KOPT-K1 (cell line): ENCODE data around the gene CIAO2B.

Experiments used
- H3K27ac ChIP-seq: fragments of 200-600 bp; sonication (generic); 2 replicates; pipeline ENCODE4 v1.5.1; 2016; ENCODE audit warnings: antibody characterized with exemption, mild to moderate bottlenecking, low read depth, low read length; ENCODE audit not compliant: poor library complexity, severe bottlenecking
- H3K36me3 ChIP-seq: fragments of 200-600 bp; sonication (generic); 2 replicates; pipeline ENCODE4 v1.5.1; 2017; ENCODE audit warnings: antibody characterized with exemption, mild to moderate bottlenecking, low read length, moderate library complexity; ENCODE audit not compliant: insufficient read depth
- H3K9me3 ChIP-seq: fragments of 200-600 bp; sonication (generic); 2 replicates; pipeline ENCODE4 v1.5.1; 2017; ENCODE audit warnings: antibody characterized with exemption, low read length, mild to moderate bottlenecking; ENCODE audit not compliant: insufficient read depth, poor library complexity, severe bottlenecking

CIAO2B gene

DNA sequence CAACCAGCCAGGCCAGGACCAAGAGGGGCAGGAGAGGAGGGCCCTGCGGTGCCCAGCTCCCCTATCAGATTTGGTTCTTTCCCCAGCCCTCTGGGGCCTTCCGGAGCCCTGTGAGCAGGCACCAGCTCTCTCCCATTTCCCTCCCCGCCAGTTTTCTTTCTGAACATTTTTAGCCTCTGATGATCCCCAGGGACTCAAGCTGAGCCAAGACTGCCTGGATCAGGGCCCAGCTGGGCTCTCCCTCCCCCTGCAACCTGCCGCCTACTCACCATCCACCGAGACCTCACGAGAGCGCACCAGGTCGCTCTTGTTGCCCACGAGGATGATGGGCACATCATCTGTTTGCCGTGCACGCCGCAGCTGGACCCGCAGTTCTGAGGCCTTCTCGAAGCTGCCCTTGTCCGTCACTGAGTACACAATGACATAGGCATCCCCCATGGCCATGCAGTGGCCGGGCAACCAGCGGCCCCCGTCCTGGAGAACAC lies 10.9 kb downstream of the CIAO2B start:
- Histone ChIP-seq H3K27ac (no peak overlapping the region), H3K36me3 (no peaks in the 10 kb centered on the region), H3K9me3 (no peaks in the 10 kb centered on the region)

DNA sequence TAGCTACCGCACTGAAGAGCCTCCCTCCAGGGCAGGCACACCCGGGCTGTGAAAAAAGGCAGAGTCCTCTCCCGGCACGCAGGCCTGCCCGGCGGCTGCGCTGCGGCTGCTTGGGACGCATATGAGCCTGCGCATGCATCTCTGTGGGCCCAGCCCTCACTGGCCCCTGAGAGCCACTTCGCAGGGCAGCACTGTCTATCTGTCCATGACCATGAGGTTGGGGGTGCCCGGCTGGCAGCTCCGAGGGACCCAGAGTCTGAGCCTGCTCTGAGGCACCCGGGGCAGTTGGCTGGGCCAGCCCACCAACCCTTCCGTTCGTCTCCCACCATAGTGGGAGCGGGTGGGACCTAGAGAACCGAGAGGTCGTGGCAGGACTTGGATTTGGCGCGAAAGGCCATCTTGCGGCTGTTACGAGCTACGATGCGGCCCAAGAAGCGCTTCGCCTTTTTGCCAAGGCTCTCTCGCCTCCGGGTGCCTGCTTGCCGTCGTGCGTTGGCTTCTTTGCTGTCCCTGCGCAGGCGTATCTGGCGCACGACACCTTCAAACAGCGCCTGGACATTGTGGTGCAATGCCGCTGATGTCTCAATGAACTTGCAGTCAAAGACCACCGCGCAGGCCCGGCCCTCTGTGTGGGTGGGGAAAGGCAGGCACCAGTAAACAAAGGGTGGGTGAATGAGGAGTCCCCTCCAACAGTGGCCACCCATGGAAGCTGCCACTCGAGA lies 12.3 kb downstream of the CIAO2B start:
- no peaks in the 10 kb centered on the region for H3K9me3 ChIP-seq
- H3K27ac ChIP-seq, result no peak overlapping the region
- H3K36me3 ChIP-seq, result no peaks in the 10 kb centered on the region

DNA sequence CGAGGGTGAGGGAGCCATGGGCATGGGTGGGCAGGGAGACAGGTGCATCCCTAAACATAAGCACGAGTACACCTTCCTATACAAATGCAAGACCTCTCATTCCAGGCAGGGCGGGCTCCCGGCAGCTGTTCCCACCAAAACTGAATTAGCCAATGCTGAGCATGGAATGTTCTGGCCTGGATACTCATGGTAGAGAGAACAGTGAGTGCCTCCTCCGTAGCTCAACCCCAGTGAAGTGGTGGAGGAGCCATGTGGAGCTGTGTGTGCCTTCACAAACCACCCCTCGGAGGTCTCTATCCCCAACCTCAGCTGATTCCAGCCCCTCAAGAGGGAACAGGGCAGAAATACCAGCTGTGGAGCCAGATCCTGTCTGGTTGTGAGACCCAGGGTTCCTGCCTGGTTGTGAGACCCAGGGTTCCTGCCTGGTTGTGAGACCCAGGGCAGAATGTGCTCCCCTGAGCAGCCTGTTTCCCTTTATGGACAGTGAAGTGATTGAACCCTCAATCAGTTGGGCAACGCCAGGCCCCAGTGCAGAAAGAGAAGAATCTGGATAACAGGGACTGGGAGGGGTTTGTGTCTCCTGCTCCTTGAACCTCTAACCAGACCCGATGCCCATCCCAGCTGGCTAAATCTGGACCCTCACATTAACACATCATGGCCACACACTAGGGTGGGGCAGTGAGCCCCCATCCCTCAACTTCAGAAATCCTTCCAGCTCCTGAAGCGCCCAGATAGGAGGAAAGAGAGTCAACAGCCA lies 13.1 kb downstream of the CIAO2B start:
- Histone ChIP-seq H3K36me3 (no peaks in the 10 kb centered on the region), H3K27ac (no peak overlapping the region), H3K9me3 (no peaks in the 10 kb centered on the region)

DNA sequence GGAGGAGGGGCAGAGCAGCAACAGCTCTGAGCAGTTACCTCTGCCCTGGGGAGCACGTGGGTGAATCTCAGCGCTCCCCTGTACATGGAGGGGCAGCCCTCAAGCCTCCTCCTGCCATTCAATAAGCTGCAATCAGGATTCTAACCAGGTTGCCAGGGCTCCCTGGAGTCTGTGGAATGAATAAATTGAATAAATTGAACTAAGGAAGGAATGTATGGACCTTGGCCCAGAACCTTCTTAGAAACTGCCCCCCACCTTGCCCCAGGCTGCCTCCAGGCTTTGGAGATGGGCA lies 14.0 kb downstream of the CIAO2B start:
- no peaks in the 10 kb centered on the region for H3K9me3 ChIP-seq
- H3K36me3 ChIP-seq, result no peaks in the 10 kb centered on the region
- no peak overlapping the region for H3K27ac ChIP-seq

DNA sequence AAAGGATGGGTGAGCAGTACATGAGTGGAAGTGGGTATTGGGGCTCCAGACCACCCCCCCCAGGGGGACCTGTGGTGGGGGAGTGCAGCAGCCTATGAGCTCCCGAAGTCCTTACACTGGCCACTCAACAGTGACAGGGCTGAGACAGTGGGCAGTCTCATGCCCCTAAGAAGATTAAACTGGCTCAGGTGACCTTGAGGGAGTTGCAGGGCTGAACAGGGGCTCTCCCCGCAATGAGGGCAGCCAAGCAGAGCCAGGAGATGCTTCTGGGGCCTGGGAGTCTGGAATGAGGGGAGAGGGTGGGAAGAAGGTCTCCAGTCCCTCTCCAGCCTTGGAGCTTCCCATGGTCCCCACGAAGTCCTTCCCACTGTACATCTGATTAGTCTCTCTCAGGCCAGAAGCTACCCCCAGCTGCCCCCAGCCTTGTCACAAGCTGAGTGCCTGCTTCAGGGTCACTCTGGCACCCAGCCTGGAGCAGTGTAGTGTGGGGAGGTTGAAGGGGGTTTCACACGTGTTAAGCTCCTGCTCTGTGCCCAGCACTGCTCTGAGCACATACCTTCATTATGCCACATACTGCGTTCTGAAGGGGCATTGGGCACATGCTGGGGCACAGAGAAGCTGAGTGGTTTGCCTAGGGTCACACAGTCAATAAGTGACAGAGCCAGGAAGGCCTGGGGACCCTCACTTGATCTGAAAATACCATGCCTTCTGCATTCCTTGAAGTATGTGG lies 14.5 kb downstream of the CIAO2B start:
- no peaks in the 10 kb centered on the region for H3K36me3 ChIP-seq
- H3K9me3 ChIP-seq, result no peaks in the 10 kb centered on the region
- H3K27ac ChIP-seq, result no peak overlapping the region

DNA sequence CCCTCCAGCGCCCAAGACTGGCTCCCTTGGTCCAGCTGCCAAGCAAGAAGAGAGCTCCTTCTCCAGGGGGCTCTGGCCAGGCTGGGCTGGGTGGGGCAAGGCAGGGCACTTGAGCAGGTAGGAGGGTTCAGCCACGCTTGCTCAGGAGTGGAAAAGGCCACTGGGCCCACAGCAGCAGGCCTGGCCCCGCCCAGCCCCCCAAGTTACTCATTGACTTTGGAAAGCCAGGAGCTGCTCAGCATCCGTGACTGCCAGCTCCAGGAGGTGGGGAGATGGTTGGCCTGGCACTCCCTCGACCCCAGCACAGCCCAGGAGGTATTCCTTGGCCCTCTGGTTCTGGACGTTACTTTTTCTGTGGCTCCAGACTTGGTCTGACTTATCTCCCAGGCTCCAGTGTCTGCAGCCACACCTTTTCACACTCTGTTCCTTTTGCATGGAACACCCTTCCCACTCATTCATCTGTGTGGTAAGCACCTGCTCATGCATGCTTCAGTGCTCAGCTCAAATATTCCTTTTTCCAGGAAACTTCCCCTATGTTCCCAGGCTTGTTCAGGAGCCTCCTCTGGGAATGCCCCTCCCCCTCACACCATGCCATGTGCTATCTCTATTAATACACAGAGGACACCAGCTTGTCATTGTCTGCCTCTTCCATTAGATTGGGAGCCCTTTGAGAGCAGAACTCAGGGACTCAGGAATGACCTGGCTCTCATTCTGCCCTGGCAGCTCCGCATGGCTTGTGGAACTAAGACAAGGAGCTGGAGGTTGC lies 15.2 kb downstream of the CIAO2B start, which contains the start of gene CDH16:
CDH16 (minus strand) TSS at position 83 of the 766 bp plus-strand sequence. CDS start 820 bp downstream, outside the sequence.
- Histone ChIP-seq H3K9me3 (no peaks in the 10 kb centered on the region), H3K27ac (no peak within 1 kb of the TSS), H3K36me3 (no peaks in the 10 kb centered on the region)

DNA sequence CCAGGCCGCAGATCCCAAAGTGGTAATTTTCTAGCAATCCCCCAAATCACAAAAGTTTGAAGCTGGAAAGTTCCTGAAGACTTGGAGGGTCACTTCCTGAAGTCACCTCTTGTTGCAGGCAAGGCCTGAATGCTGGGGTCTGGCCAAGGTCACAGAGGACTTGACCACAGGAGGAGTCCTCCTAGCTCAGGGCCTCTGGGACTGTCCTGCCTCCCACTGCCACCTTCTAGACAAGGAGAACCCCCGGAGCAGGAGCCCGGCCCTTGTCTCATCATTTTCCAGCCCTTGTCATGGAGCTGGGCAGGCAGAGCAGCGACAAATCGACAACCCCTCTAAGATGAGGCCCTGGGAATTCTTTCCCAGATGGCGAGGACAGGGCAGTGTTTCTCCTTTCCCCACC lies 15.8 kb downstream of the CIAO2B start:
- no peaks in the 10 kb centered on the region for H3K36me3 ChIP-seq
- H3K9me3 ChIP-seq, result no peaks in the 10 kb centered on the region
- H3K27ac ChIP-seq, result no peak overlapping the region

DNA sequence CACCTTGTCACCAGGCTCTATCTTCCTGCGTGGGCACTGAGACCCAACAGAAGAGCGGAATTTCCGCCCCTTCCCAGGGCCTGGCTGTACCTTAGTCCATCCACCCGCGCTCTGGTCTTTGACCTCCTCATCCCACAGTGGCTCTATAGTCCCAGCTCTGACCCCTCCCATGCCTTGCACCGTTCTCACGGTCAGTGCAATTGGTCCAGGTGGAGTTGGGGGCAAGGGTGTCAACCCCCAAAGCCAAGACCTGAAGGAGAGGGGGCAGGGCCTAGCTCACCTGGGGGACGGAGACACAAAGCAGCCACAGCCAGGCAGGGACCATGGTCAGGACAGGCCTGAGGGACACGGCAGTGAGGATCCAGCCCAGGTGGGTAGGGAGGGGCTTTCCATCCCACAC lies 16.5 kb downstream of the CIAO2B start:
- Histone ChIP-seq H3K36me3 (no peaks in the 10 kb centered on the region), H3K27ac (no peak overlapping the region), H3K9me3 (no peaks in the 10 kb centered on the region)

DNA sequence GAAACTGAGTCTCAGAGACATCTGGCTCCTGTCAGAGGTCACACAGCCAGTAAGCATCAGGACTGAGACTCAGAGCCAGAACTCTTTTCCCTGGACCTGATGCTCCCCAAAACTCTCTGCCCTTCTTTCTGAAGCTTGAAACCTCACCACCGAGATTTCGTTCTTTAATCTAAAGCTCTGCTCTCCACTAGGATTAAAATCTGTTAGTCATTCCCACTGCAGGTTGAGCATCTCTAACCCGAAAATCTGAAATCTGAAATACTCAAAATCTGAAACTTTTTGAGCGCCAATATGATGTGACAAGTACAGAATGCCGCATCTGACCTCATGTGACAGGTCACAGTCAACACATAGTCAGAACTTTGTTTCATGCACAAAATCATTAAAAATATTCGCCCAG lies 17.7 kb downstream of the CIAO2B start:
- Histone ChIP-seq H3K36me3 (no peaks in the 10 kb centered on the region), H3K27ac (no peak overlapping the region), H3K9me3 (no peaks in the 10 kb centered on the region)

DNA sequence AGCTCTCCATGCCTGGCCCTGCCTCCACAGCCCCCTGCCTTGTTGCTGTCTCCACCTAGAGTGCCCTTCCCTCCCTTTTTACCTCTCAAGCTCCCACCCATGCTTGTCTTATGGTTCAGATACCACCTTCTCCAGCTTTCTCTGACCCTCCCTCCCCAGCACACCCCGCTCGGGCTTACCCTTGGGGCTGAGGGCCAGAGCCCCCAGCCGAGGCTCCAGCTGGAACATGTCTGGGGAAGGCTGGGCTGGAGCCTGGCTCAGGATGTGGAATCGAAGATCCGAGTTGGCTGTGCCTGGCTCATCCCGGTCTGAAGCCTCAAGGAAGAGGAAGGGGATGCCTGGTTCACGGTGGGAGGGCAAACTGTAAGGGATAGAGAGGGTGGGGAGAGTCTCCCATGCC lies 19.2 kb downstream of the CIAO2B start:
- Histone ChIP-seq H3K9me3 (no peaks in the 10 kb centered on the region), H3K36me3 (no peaks in the 10 kb centered on the region), H3K27ac (no peak overlapping the region)

DNA sequence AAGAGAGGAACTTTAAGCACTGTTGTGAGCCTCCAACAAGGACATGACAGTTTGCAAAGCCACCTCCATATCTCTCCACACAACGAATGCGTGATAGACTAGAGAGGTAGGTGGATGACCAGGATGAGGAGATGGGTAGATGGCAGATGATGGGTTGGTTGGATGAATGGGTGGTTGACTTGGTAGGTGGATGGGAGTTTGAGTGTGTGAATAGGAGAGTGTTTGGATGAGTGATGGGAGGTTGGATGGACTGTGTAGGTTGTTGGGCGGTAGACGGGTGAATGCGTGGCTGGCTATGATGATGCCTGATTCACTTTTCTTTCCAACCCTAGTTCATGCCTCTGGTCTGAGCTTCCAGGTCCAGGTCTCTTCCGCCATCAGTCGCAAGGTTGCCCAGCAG lies 19.7 kb downstream of the CIAO2B start:
- Histone ChIP-seq H3K36me3 (no peaks in the 10 kb centered on the region), H3K9me3 (no peaks in the 10 kb centered on the region), H3K27ac (no peak overlapping the region)

DNA sequence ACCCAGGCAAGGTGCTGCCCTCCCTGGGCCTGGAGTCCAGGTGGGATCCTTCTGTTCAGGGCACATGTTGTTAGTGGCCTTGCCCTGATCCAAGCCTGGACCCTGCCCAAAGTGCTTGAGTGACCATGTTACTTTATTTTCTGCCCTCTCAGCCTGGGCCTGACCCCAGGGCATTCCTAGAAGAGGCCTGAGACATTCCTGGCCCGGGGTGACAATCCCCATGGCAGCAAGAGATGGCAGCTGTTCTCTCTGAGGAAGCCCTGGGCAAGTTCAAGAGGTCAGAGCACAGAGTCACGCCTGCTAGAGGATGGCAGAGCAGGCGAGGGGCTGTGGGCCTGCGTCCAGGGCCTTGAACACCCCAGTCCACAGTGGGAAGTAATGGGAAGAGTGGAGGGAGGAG lies 20.5 kb downstream of the CIAO2B start:
- H3K27ac ChIP-seq, result no peak overlapping the region
- H3K9me3 ChIP-seq, result no peaks in the 10 kb centered on the region
- no peaks in the 10 kb centered on the region for H3K36me3 ChIP-seq

DNA sequence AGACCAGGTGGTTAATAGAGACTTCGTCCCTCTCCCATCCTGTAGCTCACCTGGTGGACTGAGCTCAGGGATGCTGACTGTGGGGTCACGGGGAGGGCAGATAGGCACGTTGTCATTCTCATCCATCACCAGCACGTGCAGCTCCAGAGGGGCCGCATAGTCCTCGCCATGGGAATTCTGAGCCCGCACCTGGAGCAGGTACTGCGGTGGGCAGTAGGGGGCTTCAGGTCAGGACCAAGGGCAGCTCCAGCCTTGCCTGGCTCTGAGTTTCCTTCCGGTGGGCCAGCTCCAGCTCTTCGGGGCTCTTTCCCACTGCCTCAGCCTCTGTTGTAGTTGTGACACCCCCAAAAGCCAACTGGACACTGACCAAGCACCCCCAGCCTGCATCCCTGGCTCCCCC lies 21.1 kb downstream of the CIAO2B start:
- Histone ChIP-seq H3K27ac (no peak overlapping the region), H3K9me3 (no peaks in the 10 kb centered on the region), H3K36me3 (no peaks in the 10 kb centered on the region)

DNA sequence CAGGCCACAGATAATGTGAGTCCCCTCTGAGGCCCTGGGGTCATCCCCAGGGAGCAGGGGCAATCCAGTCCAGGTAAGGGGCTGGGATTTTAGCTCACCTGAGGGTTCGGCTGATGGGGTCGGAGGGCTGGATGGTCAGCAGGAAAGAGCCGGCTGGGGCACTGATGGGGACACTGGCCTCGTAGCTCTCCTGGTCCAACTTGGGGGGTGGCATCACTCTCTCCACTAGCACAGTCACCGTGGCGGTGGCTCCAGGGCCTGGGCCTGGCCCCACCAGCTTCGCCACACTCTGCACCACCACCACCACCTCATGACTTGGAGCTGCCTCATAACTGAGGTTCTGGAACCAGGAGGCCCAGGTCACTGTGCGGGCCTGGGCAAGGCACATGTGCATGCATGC lies 22.4 kb downstream of the CIAO2B start:
- no peaks in the 10 kb centered on the region for H3K36me3 ChIP-seq
- no peaks in the 10 kb centered on the region for H3K9me3 ChIP-seq
- no peak overlapping the region for H3K27ac ChIP-seq

DNA sequence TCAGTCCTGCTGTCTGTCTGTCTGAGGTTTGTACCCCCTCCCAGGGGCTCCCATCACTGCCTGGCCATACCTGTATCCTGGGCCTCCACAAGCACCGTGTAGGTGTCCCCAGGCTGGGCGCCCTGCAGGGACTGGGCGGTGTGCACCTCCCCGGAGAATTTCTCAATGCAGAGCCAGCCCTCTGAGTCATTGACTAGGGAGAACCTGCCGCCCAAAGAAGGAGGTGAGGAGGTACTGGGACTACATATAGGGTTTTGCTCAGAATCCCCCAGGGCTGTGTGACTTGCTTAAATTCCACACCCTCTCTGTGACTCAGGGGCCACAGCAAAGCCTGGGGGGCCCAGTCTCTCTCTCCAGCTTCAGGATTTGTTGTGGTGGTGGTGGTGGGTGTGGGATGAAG lies 23.1 kb downstream of the CIAO2B start:
- Histone ChIP-seq H3K36me3 (no peaks in the 10 kb centered on the region), H3K9me3 (no peaks in the 10 kb centered on the region), H3K27ac (no peak overlapping the region)
